NCI-H1105 (cell line): Measurements from ENCODE around the gene MS4A15.
"Not testable (repeated sequence)": the region's sequence is repeated elsewhere in the genome, so short reads cannot be mapped to it uniquely, and the experiment has no call there.

Experiments
- DNase-seq: peaks from one replicate; lab custom pipeline; 2025; lab: John Stamatoyannopoulos, UW

Gene MS4A15

DNA sequence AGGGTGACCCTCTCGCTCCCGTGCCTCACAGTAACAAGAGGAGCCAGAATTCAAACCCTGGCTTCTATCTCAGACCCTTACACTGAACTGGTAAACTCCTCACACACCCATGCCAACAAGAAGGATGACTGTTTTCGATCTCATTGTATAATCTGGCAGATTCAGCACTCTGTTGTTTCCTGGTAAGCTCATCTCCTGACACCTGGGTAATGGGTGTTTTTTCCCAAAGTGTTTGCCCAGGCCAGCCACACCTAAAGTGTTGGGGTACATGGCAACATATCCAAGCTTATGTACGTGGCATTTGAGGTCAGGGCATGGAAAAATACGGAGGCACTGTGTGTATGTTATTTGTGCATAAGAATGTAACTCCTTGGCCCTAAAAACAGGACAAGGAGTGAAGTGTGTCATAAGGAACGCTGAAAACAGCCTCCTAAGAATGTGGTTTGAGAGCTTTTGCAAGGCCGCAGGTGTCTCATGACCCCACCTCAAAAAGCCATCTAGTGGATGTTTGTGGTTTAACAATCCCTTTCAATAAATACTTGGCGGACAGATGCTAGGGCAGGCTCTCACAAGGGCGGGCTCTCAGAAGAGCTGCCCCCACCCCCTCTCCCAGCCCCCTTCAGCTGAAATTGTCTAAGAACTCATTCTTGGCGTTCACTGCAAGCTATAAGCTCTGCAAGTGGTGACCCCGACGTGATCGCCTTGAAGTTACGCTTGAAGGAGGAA, at the start of gene MS4A15:
Gene MS4A15, plus strand, starts transcription at position 561 of the 726 bp plus-strand sequence. CDS start 6,867 bp downstream, outside the sequence.
- no peak for DNase-seq

DNA sequence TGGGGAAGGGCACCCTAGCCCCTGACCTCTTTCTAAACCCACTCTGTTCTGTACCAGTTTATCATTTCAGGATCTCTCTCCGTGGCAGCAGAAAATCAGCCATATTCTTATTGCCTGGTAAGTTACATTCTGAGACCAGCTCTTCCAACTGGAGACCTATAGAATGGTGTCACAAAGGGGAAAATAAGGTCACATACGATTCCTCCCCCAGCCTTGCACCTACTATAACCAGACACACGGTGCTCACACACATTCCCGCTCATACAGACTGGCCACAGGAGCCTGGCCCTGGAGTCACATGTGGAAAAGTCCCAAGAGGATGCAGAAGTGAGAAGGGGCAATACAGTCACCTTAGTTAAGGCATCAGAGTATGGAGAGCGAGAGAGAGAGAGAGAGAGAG, 49.7 kb upstream of the MS4A15 start:
- no peak for DNase-seq

DNA sequence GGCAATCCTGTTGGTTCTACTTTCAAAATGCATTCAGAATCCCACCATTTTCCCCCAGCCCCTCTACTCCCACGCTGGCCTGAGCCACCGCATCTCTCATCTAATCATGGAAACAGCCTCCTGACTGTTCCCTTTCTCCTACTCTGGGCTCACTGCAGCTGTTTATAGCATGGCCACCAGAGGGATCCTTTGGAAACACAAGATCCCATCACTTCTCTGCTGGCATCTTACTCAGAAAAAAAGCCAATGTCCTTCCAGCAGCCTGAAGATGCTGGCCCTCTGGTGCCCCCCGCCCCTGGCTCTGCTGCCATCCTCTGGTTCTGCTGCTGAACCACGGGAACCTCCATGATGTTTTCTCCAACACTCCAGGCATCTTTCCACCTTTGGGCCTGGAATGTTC, 46.2 kb upstream of the MS4A15 start:
- no peak for DNase-seq

DNA sequence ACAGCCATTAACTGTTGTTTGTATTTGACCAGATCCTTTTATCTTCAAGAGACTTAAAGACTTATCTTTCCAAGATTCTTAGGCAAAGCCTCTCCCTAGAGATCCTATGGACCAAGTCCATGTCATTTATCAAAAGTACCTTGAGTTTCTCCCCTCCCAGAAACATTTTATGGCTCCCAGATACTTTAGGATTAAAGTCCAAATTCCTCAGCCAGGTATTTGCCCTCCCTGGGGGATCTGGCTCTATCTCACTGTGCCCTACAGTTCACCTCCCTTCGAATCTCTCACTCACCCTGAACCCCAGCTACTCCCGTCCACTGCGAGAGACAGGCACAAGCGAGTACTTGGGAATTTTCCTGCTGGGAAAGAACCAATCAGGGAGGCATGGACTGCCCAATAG, 45.4 kb upstream of the MS4A15 start:
- no peak for DNase-seq

DNA sequence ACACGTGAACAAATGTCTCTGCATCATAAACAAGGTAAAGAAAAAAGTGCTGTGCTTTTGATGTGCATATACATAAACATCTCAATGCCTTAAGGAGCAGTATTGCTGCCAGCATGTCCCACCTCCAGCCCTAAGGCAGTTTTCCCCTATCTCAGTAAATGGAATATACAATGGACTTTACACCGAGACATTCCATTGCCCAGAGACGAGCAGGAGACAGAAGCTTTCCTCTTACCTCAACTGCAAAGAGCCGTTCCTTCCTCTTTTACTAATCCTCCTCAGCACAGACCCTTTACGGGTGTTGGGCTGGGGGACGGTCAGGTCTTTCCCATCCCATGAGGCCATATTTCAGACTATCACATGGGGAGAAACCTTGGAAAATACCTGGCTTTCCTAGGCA, 43.2 kb upstream of the MS4A15 start:
- DNase-seq, result not testable (repeated sequence)

DNA sequence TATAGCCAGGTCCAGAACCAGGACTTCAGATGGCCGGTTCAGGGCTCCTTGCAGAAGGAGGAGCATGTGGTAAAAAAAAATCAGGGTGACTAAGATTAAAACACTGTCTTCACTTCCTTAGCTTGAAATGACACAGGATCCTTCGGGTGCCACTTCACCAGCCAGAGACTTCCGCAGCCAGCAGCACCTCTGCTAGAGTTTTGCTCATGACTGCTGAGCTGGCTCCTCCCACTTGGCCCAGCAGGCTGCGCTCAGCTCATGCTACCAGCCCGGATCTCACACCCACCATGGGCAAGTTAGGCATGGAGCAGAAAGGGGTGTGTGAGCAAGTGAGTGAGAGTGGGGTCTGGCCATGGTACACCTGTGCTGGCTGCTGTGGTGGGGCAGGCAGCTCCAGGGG, 38.7 kb upstream of the MS4A15 start:
- no peak for DNase-seq

DNA sequence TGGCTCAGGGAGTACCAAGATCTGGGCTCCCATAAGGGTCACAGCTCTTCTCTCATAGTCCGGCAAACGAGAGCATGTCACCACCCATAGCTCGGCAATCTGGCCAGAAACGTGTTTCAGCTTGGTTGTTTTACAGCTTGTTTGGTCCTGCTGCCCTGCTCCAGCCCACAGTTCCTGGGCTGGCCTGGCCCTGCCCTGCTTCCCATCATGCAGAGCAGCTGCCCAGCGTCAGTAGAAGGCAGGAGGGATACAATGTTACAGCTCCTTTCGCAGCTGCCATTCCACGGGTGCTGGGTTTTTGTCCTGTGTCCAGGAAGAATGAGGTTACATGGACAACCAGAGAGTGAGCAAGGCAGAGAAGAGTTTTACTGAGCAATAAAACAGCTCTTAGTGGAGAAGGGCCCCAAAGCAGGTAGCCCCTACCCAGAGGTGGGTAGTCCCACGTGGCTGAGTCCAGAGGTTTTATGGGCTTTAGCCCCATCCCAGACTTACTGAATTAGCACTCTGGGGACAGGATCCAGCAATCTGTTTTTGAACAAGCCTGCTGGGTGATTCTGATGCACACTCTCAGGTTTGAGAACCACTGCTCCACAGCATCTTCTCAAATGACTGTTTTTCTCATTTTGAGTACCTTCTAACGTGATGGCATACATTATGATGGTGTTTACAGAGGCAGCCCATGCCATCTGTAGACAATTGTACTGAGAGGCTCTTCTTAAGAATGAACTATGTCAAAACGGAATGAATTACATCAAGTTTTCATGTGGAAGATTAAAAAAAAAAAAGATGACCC, 37.9 kb upstream of the MS4A15 start:
- DNase-seq, result no peak

DNA sequence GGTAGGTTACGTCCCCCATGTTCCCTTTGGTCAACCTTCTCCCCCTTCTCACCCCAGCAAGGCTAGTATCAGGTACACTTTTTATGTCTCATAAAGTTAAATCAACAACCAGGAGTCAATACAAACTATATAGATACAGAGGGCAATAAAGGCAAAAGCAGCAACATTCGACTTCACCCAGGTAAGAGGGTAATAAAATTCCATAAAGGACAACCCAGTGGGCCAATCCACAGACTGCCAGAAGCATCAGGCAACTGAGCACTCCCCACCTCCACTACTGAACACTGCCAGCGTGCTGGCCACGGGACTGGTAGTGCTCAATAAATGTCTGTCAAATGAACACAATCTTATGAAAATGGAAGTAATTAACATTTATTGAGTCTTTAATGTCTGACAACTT, 37.3 kb upstream of the MS4A15 start:
- no peak for DNase-seq

DNA sequence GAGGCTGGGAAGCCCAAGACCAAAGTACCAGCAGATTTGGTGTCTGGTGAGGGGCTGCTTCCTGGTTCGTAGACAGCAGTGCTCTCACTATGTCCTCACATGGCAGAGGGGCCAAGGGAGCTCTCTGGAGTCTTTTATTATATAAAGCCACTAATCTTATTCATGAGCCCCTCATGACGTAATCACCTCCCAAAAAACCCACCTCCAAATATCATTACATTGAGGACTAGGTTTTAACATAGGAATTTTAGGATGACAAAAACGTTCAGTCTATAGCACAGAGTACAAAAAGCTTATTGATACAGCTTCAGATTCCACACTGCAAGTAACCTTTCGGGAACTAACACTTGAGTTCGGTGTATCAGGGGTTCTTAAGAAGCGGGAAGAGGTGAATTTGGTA, 36.2 kb upstream of the MS4A15 start:
- no peak for DNase-seq

GRCh38 chr11:60724420-60724819, 32.2 kb upstream of the MS4A15 start, which contains the start of gene MS4A18:
Gene MS4A18, plus strand, starts transcription at chr11:60724720.
- DNase-seq, result no peak

- no peak for DNase-seq
Measured at GRCh38 chr11:60725592-60725991, 31.1 kb upstream of the MS4A15 start.

- DNase-seq, result no peak
Measured at GRCh38 chr11:60731586-60731985, 25.1 kb upstream of the MS4A15 start.

GRCh38 chr11:60734279-60734678, 22.4 kb upstream of the MS4A15 start:
- DNase-seq, result no peak

GRCh38 chr11:60739114-60739513, 17.6 kb upstream of the MS4A15 start:
- no peak for DNase-seq

DNA sequence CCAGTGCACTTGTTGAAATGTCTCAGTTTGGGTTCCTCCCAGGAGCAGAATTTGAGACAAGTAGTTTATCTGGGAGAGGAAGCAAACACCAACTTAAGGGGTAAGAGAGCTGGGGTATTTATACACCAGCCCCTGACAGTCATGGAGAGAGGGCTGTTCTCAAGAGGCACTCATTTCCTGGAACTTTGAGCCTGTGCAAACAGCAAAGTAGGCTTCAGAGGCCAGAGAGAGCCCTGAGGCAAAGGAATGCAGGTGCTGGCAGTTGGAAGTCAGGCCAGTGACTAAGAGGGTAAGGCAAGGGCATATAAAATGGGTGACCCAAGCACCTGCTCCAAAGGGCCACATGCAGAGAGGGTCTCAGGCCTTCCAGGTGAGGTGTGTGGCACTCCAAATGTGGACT, 16.1 kb upstream of the MS4A15 start:
- DNase-seq, result no peak

DNA sequence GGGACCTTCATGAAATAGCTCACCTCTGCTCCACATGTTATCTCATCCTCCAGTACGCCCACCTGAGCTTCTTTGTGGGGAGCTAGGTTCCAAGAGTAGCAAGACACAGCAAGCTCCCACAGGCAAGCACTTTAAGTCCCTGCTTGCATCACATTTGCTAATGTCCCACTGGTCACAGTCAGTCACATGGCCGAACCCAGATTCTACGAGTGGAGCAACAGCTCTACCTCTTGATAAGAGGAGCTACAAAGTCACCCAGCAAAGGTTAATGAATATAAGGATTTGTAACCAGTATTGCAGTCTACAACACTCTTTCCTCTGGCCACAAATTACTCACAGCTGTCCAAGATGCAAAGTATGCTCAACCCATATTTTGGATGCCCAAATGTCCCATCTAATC, 15.2 kb upstream of the MS4A15 start:
- DNase-seq, result no peak

GRCh38 chr11:60743058-60743457, 13.6 kb upstream of the MS4A15 start:
- DNase-seq, result no peak

GRCh38 chr11:60744114-60744513, 12.6 kb upstream of the MS4A15 start:
- DNase-seq, result no peak

- no peak for DNase-seq
Measured at GRCh38 chr11:60747359-60747873, 9.3 kb upstream of the MS4A15 start.

DNA sequence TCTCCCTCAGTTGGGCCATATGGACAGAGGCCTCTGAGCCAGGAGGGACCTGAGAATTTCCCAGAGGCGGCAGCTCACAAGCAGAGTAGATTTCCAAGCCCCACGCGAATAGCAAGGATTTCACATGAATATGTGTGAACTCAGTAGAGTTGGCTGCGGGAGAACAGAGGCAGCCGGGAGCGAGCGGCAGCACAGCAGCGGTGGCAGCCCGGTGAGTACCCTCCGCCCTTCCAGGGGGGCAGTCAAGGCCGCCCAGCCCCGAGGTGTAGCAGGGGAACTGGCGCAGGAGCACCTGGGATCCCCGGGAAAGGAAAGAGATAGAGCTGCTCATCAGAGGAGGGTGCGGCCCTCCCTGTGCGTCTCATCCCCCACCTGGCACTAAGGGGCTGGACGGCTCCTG, 8.4 kb upstream of the MS4A15 start:
- DNase-seq, result no peak

- DNase-seq, result no peak
Measured at GRCh38 chr11:60748821-60749220, 7.8 kb upstream of the MS4A15 start.

GRCh38 chr11:60750911-60751310, 5.8 kb upstream of the MS4A15 start:
- DNase-seq, result no peak

GRCh38 chr11:60753309-60753708, 3.4 kb upstream of the MS4A15 start:
- DNase-seq, result no peak
